Transverse colon (tissue), 3 donors: ENCODE results near the gene REC8.

Experiments used
- POLR2A ChIP-seq: fragments of 450-650 bp; IDR thresholded peaks from one replicate; pipeline ENCODE4 v1.6.1; 2016; ENCODE audit warnings: antibody characterized with exemption, mild to moderate bottlenecking, moderate library complexity
- TF ChIP-seq, protein P1 (sequence below), 5 experiments: fragments of 200-600 bp in 3 of 5; fragments of 450-650 bp in 2 of 5; sonication (generic) in 3 of 5; IDR thresholded peaks; 1 replicate in 2 of 5; 2 replicates in 3 of 5; pipeline ENCODE4 v1.5.1; 2016 to 2017; ENCODE audit warnings: antibody characterized with exemption in 5 of 5, inconsistent platforms in 3 of 5, mild to moderate bottlenecking in 2 of 5, moderate library complexity in 1 of 5

DNA sequence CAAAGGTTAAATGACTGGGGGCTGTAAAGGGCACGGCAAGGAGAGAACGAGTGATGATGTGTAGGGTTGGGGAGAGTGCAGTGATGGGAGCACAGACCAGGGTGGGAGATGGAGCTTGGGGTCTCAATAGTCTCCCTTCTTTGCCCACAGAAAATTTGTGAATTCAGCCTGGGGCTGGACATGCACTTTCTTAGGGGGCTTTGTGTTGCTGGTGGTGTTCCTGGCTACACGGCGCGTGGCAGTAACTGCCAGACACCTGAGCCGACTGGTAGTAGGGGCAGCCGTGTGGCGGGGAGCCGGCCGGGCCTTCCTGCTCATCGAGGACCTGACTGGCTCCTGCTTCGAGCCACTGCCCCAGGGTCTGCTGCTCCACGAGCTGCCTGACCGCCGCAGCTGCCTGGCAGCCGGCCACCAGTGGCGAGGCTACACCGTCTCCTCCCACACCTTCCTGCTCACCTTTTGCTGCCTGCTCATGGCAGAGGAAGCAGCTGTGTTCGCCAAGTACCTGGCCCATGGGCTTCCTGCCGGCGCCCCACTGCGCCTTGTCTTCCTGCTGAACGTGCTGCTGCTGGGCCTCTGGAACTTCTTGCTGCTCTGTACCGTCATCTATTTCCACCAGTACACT is 39.7 kb upstream of the REC8 start:
- no peak for TF ChIP-seq POLR2A
- TF ChIP-seq, protein P1, sequence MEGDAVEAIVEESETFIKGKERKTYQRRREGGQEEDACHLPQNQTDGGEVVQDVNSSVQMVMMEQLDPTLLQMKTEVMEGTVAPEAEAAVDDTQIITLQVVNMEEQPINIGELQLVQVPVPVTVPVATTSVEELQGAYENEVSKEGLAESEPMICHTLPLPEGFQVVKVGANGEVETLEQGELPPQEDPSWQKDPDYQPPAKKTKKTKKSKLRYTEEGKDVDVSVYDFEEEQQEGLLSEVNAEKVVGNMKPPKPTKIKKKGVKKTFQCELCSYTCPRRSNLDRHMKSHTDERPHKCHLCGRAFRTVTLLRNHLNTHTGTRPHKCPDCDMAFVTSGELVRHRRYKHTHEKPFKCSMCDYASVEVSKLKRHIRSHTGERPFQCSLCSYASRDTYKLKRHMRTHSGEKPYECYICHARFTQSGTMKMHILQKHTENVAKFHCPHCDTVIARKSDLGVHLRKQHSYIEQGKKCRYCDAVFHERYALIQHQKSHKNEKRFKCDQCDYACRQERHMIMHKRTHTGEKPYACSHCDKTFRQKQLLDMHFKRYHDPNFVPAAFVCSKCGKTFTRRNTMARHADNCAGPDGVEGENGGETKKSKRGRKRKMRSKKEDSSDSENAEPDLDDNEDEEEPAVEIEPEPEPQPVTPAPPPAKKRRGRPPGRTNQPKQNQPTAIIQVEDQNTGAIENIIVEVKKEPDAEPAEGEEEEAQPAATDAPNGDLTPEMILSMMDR (IDR thresholded peaks at IDR 0.05), result no peak
